HG02571 (cell line): ENCODE data around the gene DHX58.

Experiments used
- ATAC-seq: cut with Tn5 transposase; IDR thresholded peaks from one replicate; pipeline ENCODE4 v1.9.1; 2021; ENCODE audit warnings: mild to moderate bottlenecking, moderate library complexity; ENCODE audit not compliant: unreplicated experiment

DHX58 gene

DNA sequence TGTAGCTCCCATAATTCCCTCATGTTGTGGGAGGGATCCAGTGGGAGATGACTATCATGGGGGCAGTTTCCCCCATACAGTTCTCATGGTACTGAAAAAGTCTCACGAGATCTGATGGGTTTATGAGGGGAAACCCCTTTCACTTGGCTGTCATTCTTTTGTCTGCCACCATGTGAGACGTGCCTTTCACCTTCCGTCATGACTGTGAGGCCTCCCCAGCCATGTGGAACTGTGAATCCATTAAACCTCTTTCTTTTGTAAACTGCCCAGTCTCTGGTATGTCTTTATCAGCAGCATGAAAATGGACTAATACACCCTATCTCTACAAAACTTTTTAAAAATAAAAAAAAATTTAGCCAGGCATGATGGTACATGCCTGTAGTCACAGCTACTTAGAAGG is 55.9 kb downstream of the DHX58 start:
- no peak for ATAC-seq

DNA sequence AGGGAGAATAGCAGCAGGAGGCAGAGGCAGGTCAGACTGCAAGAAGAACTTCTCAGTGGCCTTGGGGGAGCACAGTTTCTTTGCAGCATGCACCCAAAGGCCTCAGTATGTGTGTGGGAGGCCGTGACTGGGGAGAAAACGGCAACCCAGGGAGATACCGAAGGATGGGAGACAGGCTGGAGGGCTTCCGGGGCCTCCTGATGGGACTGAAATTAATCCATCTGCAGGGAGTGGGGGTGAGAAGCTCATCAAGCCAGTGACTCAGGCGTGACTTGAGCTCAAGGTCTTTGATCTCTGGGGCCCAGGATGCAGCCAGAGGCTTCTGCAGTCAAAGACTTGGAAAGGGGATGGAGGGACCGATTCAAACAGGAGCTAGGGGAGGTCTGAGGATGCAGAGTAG is 57.0 kb downstream of the DHX58 start:
- no peak for ATAC-seq

DNA sequence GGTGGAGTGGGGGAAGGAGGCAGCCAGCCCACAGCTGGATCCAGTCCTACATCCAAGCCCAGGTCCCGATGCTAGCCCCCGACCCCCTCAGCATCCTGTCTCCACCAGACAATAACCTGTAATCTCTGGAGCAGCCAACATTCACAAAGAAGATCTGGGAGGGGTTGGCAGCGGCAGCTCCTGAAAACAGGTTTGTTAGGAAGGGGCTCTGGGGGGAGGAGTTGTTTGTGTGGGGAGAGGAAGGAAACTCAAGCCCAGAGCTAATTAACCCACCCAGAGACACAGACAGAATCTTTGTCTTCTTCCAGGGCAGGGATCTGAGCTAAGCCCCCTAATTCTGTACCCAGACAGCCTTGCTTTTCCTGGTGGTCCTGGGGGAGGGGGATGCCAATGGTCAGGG is 57.5 kb downstream of the DHX58 start:
- no peak for ATAC-seq

DNA sequence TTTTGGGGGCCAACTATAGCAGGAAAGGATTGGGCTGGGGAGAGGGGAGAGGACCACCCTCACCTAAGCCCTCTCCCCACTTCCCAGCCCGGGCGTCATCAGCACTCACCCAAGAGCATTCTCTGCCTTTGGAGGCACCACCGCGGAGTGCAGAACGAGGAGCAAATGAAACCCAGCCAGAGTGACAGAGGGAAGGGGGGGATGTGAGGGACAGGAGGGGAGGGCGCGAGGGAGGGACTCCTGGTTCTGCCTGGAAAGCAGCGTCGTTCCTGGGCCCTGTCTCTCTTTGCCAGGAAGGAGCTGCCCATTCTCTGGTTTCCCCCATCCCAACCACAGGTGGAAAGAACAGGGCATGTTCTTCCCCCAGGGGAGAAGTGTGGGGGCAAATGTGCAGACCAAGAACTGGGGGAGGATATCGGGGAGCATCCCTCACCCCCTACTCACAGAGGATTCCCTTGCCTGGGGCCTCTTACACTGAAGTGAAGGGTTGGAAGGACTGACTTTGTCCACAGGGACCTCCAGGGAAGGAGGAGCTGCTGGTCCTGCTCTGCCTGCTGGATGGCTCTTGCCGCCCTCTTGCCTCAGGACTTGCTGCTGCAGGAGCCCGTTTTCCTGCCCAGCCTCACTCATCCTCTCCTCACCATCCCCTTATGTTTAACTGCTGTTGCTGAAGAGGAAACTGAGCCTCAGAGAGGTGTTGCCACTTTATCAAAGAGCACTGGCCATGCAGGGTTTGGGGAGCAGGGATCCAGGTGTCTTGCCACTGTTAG is 58.6 kb downstream of the DHX58 start:
- no peak for ATAC-seq

DNA sequence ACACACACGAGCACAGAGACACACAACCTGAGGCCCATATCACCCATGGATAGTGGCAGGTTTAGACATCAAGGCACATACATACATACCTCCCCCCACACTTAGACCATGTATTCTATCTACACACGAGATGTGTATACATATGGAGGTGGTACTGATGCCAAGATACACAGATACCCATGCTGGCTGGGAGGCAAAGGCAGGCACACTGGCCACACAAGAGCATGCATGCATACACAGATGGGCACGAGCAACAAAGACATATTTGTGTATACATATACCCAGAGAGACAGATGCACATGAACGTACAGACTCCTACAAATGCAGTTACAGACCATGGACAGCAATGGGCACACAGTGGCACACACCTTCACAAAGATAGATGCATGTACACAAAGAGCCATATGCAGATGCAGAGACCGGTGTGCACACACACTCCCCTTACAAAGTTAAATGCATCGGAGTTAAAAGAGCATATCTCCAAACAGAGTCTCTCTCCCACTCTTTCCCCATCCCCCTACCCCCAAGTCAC is 60.1 kb downstream of the DHX58 start:
- no peak for ATAC-seq

DNA sequence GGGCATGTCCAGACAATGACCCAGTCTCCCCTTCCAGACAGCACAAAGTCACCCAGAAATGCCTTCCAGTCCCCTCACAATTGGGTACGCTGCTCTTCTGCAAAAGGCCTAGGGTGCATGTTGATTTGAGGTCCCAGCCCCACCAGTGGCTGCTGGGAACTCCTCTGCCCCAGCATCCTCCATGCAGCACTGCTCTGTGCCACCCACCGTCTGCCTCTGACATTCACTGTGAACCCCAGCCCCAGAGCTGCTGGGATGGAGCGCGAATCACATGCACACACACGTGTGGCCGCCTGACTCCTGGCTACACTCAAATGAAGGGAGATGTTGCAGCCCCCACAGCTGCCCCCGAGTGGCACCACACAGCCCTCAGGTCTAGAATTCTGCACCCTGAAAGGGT is 60.9 kb downstream of the DHX58 start:
- no peak for ATAC-seq
